Natural killer cell treated with Interleukin-12 subunit alpha and Interleukin-12 subunit beta and Interleukin-15 and Interleukin-18, amount 100 ng/mL, for 72 hours (primary cell): ENCODE data around the gene FGGY. TPM values are rescaled to one million over a fixed set of nuclear protein-coding genes. Genes with fewer than 3 reads are reported as not detected.

ENCODE experiments used
- ATAC-seq, 2 donors: fragments of 150-1000 bp; cut with Tn5 transposase in 1 of 2; sonication (Bioruptor Pico), chemical (Tn5 transposase) in 1 of 2; 2 replicates each; pipeline ENCODE4 v1.10.0; 2021
- DNase-seq: peaks from one replicate; pipeline ENCODE4 v3.0.0; 2022; ENCODE audit warnings: low spot score
- H3K27ac Mint-ChIP-seq, 2 donors: 1 replicate in 1 of 2; 2 replicates in 1 of 2; pipeline ENCODE4 v1.8.0; 2022; ENCODE audit warnings: mixed read lengths in 2 of 2, mild to moderate bottlenecking in 1 of 2, moderate library complexity in 1 of 2
- H3K27me3 Mint-ChIP-seq, 2 donors: 1 replicate in 1 of 2; 2 replicates in 1 of 2; pipeline ENCODE4 v1.8.0; 2022; ENCODE audit warnings: mixed read lengths in 2 of 2
- H3K36me3 Mint-ChIP-seq: one replicate; pipeline ENCODE4 v1.8.0; 2022; ENCODE audit warnings: mixed read lengths
- H3K4me1 Mint-ChIP-seq, 2 donors: 1 replicate in 1 of 2; 2 replicates in 1 of 2; pipeline ENCODE4 v1.8.0; 2022; ENCODE audit warnings: low read depth in 2 of 2, mixed read lengths in 2 of 2, mild to moderate bottlenecking in 1 of 2
- H3K4me3 Mint-ChIP-seq: one replicate; pipeline ENCODE4 v1.8.0; 2022; ENCODE audit warnings: mixed read lengths
- H3K9me3 Mint-ChIP-seq: 2 replicates; pipeline ENCODE4 v1.8.0; 2022; ENCODE audit warnings: mixed read lengths
- total RNA-seq, 2 donors: library from RNA; stranded (reverse); gene quantifications; one replicate each; pipeline ENCODE4 v1.2.3, GENCODE V29; 2022

Gene FGGY
- total RNA-seq, 2 donors from 2014 or later: 10.9 to 11.9 TPM

DNA sequence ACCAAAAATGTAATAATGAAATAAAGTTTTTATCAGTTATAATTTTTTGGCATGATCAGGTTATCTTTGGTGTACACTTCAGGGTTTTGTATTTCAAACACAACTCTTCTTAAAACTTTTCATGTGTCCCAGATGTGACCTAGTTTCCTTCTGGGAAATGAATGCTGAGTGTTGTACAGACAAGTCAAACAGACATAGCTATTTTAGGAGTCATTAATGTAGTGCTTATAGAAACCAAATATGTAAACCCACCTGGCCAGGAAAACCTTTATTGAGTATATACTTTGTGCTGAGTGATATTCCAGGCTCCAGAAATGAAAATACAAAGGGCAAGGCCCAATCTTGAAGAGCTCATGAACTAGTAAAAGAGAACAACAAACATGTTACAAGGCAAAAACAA is 491.9 kb downstream of the FGGY start:
- Mint-ChIP-seq H3K4me3 (no peak overlapping the region), H3K4me1 (no peaks in the 10 kb centered on the region)
- no peak for ATAC-seq

DNA sequence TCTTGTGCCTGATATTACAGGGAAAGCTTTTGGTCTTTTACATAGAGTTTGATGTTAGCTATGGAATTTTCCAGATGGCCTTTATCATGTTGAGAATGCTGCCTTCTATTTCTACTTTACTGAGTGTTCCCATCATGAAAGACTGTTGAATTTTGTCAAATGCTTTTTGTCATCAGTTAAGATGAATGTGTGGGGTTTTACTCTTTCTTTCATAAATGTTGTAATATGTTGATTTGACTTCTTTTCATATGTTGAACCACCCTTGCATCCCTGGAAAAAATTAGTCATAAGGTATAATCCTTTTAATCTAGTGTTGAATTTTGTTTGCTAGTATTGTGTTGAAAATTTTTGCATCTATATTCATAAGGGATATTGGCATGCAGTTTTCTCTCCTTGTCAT is 501.7 kb downstream of the FGGY start:
- peaks cover 11% of the 10 kb centered on the region for H3K36me3 Mint-ChIP-seq
- H3K9me3 Mint-ChIP-seq: peaks cover 6% of the 10 kb centered on the region
- DNase-seq (no peak), ATAC-seq (no peak)
- H3K4me1 Mint-ChIP-seq: no peaks in the 10 kb centered on the region
- H3K27me3 Mint-ChIP-seq: peaks cover 33 to 50% of the 10 kb centered on the region in 2 donors
- no peak overlapping the region for H3K27ac Mint-ChIP-seq
- H3K4me3 Mint-ChIP-seq: no peak overlapping the region

More for the DNA sequence above, 491.9 kb downstream of the FGGY start:
- peaks cover 29 to 35% of the 10 kb centered on the region in 2 donors for H3K27me3 Mint-ChIP-seq
- DNase-seq: no peak
- H3K9me3 Mint-ChIP-seq: peaks cover 12% of the 10 kb centered on the region
- H3K36me3 Mint-ChIP-seq: peaks cover 25% of the 10 kb centered on the region
- no peak overlapping the region for H3K27ac Mint-ChIP-seq

DNA sequence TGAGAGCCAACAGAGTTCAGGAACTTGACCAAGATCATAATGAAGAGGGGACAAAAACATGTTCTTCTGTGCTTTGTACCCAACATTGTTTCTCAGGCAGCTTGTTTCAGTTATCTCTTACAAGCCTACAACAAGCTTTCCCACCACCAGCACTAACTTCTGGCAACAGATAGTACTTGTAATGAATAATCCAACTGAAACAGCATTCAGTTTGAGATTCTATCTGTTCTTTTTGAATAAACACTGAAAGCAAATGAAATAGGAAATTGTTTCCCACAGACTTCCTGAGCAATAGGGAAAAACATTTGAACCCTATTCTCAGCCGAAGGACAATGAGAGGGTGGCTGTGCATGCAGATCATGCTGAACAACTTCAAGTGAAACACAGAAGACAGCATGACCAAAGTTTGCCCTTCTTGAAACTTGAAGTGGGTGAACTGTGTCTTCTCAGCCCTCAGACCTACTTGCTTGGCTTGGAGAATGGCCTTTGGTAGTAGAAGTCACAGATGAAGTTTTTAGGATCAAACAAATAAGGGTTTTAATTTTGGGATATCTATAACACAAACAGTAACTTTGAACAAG is 506.7 kb downstream of the FGGY start:
- Mint-ChIP-seq H3K9me3 (peaks cover 3% of the 10 kb centered on the region), H3K36me3 (no peaks in the 10 kb centered on the region), H3K4me1 (no peaks in the 10 kb centered on the region), H3K27me3 (peaks cover 27 to 45% of the 10 kb centered on the region in 2 donors), H3K4me3 (no peak overlapping the region), H3K27ac (no peak overlapping the region)
- DNase-seq (no peak), ATAC-seq (no peak)

DNA sequence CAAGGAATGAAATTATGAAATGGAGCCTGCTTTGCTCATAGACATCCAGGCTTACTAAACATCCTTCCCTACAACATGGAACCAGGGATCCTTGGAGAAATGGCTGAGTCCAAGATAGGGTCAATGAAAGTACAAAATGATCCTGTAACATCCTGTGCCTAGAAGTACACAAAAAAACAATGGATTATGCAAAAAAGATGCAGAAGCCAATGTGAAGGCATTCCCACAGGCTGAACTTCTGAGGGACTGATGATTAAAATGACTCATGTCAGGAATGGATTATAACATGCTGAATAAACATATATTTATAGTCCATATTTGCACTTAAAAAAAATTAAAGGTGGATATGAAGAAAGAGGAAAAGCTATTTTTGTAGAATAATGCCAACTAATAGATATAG is 507.4 kb downstream of the FGGY start:
- no peak for DNase-seq
- peaks cover 3% of the 10 kb centered on the region for H3K9me3 Mint-ChIP-seq
- no peak overlapping the region for H3K27ac Mint-ChIP-seq
- H3K36me3 Mint-ChIP-seq: no peaks in the 10 kb centered on the region
- H3K4me3 Mint-ChIP-seq: no peak overlapping the region
- H3K27me3 Mint-ChIP-seq: peaks cover 33 to 52% of the 10 kb centered on the region in 2 donors
- no peak for ATAC-seq
- no peaks in the 10 kb centered on the region for H3K4me1 Mint-ChIP-seq

DNA sequence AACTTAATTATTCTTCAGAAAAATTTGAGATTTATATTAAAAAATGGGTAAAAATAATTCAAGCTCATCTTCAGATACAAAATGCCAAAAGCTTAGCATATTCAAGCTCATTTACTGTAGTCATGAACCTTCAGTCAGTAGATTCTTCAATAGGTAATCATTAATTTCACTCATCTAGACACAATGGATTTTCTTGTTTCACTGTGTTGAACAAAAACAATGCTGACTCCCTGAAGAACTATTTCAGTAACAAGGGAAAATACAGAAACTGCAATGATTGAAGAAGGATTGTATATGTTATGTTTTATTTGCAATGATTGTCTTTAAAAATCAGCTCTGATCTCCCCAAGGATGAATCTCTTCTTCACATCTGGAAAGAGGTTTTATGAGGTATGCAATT is 508.7 kb downstream of the FGGY start:
- H3K27me3 Mint-ChIP-seq: peaks cover 33 to 54% of the 10 kb centered on the region in 2 donors
- ATAC-seq (no peak), DNase-seq (no peak)
- no peaks in the 10 kb centered on the region for H3K4me1 Mint-ChIP-seq
- H3K9me3 Mint-ChIP-seq: peaks cover 3% of the 10 kb centered on the region
- no peak overlapping the region for H3K27ac Mint-ChIP-seq
- no peak overlapping the region for H3K4me3 Mint-ChIP-seq
- H3K36me3 Mint-ChIP-seq: peaks cover 4% of the 10 kb centered on the region
